PFSK-1 (cell line): Measurements from ENCODE around the gene FSCN2.

ENCODE experiments used
- FOXP2 ChIP-seq: optimal IDR thresholded peaks from 2 replicates; pipeline ENCODE3; 2011; ENCODE audit warnings: borderline replicate concordance, control low read depth, inconsistent platforms; ENCODE audit not compliant: insufficient read depth; ENCODE audit errors: extremely low read length, extremely low read depth
- POLR2AphosphoS5 ChIP-seq: IDR thresholded peaks from 2 replicates; pipeline ENCODE4 v1.6.1; 2012; ENCODE audit warnings: low read depth, mild to moderate bottlenecking, control low read depth, low read length, moderate library complexity
- REST ChIP-seq, 2 experiments: IDR thresholded peaks; 2 replicates each; pipeline versions ENCODE4 v1.6.1 to v1.8.0; 2011 to 2012; ENCODE audit warnings: low read depth in 2 of 2, low read length in 2 of 2, control low read depth in 1 of 2, inconsistent platforms in 1 of 2, mild to moderate bottlenecking in 1 of 2, moderate library complexity in 1 of 2; ENCODE audit not compliant: insufficient read depth in 1 of 2
- SIN3A ChIP-seq: IDR thresholded peaks from 2 replicates; pipeline ENCODE4 v1.6.1; 2012; ENCODE audit warnings: mild to moderate bottlenecking, low read length, moderate library complexity, borderline replicate concordance; ENCODE audit not compliant: insufficient read depth
- TAF1 ChIP-seq: IDR thresholded peaks from 2 replicates; pipeline ENCODE4 v1.6.1; 2012; ENCODE audit warnings: low read length, control low read depth, borderline replicate concordance; ENCODE audit not compliant: insufficient read depth

- no peak for TF ChIP-seq POLR2AphosphoS5
- no peak for TF ChIP-seq REST (IDR thresholded peaks at IDR 0.05; ENCODE audit: insufficient read depth in 1 of 2, low read depth in 2 of 2, low read length in 2 of 2)
- no peak for TF ChIP-seq TAF1
- TF ChIP-seq SIN3A: no peak
- TF ChIP-seq FOXP2: no peak
Observed at GRCh38 chr17:81499601-81499970, 28.6 kb upstream of the FSCN2 start.
